HG03457 (cell line): Measurements from ENCODE around the gene ABCA5.

Experiments
- ATAC-seq: cut with Tn5 transposase; IDR thresholded peaks from one replicate; pipeline ENCODE4 v1.9.1; 2021; ENCODE audit warnings: moderate number of reproducible peaks; ENCODE audit not compliant: unreplicated experiment

The ABCA5 gene, protein sequence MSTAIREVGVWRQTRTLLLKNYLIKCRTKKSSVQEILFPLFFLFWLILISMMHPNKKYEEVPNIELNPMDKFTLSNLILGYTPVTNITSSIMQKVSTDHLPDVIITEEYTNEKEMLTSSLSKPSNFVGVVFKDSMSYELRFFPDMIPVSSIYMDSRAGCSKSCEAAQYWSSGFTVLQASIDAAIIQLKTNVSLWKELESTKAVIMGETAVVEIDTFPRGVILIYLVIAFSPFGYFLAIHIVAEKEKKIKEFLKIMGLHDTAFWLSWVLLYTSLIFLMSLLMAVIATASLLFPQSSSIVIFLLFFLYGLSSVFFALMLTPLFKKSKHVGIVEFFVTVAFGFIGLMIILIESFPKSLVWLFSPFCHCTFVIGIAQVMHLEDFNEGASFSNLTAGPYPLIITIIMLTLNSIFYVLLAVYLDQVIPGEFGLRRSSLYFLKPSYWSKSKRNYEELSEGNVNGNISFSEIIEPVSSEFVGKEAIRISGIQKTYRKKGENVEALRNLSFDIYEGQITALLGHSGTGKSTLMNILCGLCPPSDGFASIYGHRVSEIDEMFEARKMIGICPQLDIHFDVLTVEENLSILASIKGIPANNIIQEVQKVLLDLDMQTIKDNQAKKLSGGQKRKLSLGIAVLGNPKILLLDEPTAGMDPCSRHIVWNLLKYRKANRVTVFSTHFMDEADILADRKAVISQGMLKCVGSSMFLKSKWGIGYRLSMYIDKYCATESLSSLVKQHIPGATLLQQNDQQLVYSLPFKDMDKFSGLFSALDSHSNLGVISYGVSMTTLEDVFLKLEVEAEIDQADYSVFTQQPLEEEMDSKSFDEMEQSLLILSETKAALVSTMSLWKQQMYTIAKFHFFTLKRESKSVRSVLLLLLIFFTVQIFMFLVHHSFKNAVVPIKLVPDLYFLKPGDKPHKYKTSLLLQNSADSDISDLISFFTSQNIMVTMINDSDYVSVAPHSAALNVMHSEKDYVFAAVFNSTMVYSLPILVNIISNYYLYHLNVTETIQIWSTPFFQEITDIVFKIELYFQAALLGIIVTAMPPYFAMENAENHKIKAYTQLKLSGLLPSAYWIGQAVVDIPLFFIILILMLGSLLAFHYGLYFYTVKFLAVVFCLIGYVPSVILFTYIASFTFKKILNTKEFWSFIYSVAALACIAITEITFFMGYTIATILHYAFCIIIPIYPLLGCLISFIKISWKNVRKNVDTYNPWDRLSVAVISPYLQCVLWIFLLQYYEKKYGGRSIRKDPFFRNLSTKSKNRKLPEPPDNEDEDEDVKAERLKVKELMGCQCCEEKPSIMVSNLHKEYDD (N-terminal part only)

DNA sequence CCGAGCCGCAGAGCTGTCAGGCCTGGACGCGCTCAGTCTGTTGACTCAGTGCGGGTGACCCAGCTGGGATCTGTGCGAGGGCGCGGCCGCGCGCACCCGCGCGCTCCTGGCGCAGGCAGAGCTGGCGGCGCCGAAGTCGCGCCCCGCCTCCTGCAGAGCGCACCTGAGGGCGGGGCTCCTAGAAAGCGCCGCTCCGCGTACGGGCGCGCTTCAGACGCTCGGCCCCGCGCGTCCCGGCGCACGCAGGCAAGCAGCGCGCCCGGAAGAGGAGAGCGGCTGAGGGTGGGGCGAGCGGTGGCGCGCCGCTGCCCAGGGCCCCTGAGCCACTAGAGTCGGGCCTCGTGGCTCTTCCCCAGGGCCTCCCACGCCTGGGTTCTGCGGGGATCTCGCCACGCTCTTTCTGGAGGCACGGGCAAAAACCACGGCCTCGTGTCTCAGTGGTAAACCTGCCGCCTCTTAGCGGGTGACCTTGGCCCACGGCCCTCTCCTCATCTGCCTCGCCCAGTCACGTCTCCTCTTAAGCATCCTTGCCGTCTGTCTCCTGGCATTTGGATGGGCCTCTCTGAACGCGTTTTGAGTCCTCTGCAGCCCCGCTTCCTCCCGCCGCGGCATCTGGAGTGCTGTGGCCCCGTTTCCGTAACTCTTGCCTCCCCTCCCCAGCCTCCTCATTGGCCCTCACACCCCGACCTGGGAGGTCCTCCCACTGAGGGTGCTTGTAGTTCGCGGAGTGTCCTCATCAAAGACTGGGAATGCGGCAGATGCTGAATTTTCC lies at the start of gene ABCA5:
TSS of gene ABCA5 (minus strand) at position 74 of the 772 bp plus-strand sequence. CDS start 12,718 bp downstream, outside the sequence.
- peak; percentile 93 for ATAC-seq

GRCh38 chr17:69375229-69375628 lies 48.3 kb upstream of the ABCA5 start:
- ATAC-seq, result no peak

- ATAC-seq, result no peak
These were observed 46.1 kb upstream of the ABCA5 start for GRCh38 chr17:69373069-69373468.

GRCh38 chr17:69367298-69367697 lies 40.4 kb upstream of the ABCA5 start:
- no peak for ATAC-seq

DNA sequence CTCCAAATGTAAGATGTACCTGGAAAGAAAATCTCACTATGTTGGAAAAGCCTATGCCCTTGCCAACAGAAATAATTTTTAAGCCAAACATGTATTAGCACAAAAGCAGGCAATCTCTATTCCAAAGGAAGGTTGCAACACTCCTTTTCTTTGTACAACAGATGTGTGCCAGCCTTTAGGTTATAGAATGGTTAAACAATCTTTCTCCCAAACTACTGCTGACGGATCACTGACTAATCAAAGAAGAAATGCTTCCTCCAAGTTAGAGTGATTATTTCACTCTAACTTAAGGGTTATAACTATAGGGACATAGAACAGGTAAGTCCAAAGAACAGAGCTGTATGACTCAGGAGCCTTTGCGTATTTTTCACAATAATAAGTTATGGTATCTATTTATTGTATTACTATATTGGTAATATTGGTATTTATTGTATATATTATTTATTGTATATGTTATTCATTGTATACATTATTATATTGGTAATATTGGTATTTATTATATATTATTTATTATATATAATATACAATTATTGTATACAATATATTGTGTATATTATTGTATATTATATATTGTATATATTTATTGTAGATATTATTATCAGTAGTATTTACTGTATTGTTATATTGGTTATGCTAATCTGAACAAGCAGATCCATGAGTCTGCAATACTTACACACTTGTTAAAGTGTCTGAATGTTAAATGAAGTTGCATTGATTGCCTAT lies 36.7 kb upstream of the ABCA5 start:
- no peak for ATAC-seq

DNA sequence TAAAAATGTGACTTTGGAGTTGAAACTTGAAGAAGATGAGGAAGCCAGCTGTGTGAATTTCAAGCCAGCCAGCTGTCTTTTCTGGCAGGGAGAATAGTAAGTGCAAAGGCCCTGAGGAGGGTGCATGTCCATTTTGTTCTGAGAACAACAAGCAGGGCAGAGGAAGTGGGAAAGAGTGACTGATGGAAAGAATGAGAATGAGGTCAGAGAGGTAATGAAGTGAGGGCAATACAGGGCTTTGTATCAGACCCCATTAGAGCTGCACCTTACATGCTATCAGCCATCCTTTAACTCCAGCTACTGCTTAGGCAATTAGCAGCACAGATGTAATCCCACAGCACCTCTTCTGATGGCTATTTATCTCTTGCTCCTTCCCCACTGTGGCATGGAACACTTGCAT lies 34.2 kb upstream of the ABCA5 start:
- ATAC-seq, result no peak

DNA sequence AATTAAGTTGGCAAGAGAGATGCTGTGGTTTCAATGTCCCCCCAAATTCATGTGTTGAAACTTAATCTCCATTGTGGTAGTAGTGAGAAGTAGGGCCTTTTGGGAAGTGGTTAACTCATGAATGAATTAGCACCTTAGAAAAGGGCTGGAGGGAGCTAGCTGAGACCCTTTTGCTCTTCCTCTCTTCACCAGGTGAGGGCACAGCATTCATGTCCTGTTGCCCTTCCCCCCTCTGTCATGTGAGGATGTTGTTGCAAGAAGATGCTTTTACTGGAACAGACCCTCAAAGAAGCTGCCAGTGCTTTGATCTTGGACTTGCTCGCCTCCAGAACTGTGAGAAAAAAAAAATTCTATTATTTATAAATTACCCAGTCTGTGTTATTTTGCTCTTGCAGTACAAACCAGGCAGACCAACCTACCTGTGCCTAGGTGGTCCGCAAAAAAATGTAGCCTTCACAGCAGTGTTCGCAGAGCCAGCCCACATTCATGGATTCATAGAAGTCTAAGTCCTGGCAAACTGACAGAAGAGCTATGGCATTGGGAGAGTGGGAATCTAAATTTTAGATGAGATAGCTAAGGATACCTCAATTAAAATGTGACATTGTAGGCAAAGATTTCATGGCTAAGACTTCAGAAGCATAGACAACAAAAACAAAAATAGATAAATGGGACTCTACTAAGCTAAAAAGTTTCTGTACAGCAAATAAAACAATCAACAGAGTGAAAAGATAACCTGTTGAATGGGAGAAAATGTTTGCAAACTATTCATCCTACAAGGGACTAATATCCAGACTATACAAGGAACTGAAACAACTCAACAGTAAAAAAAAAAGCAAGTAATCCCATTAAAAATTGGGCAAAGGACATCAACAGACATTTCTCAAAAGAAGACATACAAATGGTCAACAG lies 32.0 kb upstream of the ABCA5 start:
- no peak for ATAC-seq

GRCh38 chr17:69357701-69358100 lies 30.8 kb upstream of the ABCA5 start:
- no peak for ATAC-seq

- ATAC-seq, result no peak
These were observed 29.7 kb upstream of the ABCA5 start for GRCh38 chr17:69356625-69357024.

- ATAC-seq, result no peak
These were observed 24.0 kb upstream of the ABCA5 start for GRCh38 chr17:69350911-69351310.

DNA sequence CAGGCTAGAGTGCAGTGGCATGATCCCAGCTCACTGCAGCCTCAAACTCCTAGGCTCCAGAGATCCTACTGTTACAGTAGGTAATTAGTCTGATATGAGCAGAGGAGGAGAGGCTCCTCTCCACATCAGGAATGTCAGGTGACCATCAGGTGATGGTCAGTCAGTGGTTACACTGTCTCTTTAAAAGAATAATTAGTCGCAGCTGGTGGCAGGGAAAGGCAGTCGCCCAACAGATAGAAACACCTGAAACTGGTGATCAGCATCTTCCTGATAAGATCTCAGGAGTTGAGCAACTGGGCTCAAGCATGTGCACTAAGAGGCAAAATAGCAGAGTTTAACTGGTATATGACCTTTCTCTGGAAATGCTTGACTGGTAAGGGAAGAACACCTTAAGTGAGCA lies 21.5 kb upstream of the ABCA5 start:
- no peak for ATAC-seq

- no peak for ATAC-seq
These were observed 19.8 kb upstream of the ABCA5 start for GRCh38 chr17:69346766-69347165.

GRCh38 chr17:69344939-69345338 lies 18.0 kb upstream of the ABCA5 start:
- no peak for ATAC-seq

- ATAC-seq, result no peak
These were observed 16.1 kb upstream of the ABCA5 start for GRCh38 chr17:69342896-69343644.

- no peak for ATAC-seq
These were observed 13.0 kb upstream of the ABCA5 start for GRCh38 chr17:69339937-69340336.

- no peak for ATAC-seq
These were observed 10.1 kb upstream of the ABCA5 start for GRCh38 chr17:69336996-69337395.

DNA sequence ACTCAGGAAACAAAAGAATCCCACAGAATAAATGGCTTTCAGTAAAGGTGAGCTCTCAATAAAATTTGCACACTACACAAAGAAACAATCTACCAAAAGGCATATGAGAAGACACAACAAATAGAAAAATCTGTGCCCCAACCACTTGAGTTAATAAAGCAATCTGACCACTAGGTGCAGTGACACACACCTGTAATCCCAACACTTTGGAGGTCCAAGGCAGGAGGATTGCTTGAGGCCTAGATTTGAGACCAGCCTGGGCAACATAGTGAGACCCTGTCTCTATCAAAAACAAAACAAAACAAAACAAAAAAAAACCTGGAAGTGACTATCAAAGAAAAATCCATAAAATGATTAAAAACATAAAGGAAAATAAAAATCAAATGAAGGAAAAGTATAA lies 9.6 kb upstream of the ABCA5 start:
- ATAC-seq, result no peak

DNA sequence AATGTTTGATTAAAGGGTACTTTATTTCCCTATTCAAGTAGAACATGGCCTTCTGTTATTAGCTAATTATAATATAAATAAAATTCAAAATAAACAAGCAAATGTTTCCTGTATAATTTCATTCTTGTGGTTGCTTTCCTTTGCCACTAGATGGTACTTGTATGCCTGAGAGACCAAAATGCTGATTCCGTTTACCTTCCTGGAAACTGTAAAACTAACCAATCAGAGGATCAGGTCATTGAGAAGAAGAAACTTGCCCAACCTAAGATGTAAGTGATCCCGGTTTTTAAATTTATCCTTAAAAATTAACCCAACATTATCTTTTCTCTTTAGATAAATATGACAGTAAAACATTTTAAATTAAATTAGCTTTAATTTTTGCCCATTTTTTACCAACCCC lies 8.1 kb upstream of the ABCA5 start:
- ATAC-seq, result no peak
